Epithelial cell of esophagus (primary cell): Measurements from ENCODE around the gene MOBP.

Source experiments
- DNase-seq: peaks from one replicate; pipeline ENCODE4 v3.0.0; 2010; ENCODE audit warnings: low read depth
- H3K4me3 ChIP-seq: 2 replicates; pipeline ENCODE4 v1.5.1; 2011; ENCODE audit warnings: mild to moderate bottlenecking, low read length, control low read depth
- CTCF ChIP-seq: IDR thresholded peaks from 2 replicates; pipeline ENCODE4 v1.5.1; 2011; ENCODE audit warnings: low read depth, mild to moderate bottlenecking, low read length, control low read depth, inconsistent platforms; ENCODE audit not compliant: insufficient read depth; ENCODE audit errors: missing control alignments

Gene MOBP

GRCh38 chr3:39440316-39440715 is 27.2 kb upstream of the MOBP start:
- TF ChIP-seq CTCF = no peak
- no peak for DNase-seq
- no peak overlapping the region for H3K4me3 ChIP-seq

DNA sequence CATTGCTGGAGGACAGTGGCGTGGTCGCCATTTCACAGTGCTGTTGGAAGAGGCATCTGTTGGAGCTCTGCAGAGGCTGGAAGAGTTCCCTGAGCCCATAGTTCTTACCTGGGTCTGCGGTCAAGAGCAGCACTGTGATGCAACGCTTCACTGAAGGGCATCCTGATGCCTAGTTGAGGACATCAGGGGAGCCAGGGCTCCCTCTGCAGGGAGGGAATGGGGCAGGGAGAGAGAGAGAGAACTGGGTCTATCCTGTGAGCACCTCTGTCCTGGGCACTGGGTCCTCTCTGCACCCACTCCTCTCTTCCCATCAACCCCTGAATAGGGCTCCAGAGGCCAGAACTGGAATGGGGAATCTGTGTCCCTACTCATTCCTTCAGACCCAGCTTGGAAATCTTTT is 23.9 kb upstream of the MOBP start:
- TF ChIP-seq CTCF = peak; percentile 48
- H3K4me3 ChIP-seq = no peak overlapping the region
- no peak for DNase-seq

- no peak overlapping the region for H3K4me3 ChIP-seq
- no peak for TF ChIP-seq CTCF
These were observed 21.6 kb upstream of the MOBP start for GRCh38 chr3:39445927-39446326.

DNA sequence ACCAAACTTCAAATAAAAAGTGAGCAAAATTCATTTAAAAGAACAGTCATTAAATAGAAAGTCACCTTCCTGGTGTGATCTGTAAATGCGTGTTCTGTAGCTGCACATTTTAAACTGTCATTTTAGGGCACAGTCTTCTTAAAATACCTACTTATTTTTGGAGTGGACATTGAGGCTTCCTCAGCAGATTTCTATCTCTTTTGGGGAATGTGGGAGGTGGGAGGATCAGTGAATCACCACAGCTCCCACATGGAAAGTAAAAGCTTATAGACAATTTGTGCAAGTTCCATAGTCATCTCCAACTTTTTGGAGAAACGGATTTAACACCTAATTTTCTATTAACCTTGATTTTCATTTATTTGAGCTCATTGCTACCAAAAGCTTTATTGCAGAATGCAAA is 21.0 kb upstream of the MOBP start:
- TF ChIP-seq CTCF = no peak
- DNase-seq = no peak
- H3K4me3 ChIP-seq = no peak overlapping the region

More at GRCh38 chr3:39445927-39446326, 21.6 kb upstream of the MOBP start:
- no peak for DNase-seq

DNA sequence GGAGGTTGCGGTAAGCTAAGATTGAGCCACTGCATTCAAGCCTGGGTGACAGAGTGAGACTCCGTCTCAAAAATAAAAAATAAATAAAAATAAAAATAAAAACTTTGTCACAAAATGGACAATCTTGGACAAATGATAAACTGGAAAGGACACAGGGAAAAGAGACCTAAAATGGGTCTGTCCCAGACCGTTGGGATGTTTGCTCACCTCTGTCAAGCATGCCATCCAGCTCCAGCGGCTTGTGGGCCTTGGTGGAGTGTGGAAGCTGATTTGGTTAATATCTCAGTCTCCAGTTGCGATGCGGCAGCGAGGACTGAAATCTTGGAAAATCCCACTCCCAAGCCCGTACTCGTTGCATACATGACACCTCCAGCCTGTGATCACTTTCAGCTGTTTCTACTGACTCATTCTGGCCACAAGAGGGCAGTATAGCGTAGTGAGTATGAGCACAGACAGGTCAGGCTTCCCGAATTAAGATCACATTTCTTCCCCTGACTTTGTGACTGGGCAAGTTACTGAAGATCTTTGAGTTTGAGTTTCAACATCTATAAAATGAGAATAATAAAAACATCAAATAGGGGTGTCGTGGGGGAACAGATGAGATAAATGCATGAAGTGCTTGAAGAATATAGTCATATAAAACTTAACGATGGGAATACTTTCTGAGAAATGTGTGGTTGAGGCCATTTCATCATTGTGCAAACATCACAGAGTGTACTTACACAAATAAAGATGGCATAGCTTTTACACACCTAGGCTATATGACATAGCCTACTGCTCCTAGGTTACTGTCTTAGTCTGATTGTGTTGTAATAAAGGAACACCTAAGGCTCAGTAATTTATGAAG is 19.6 kb upstream of the MOBP start:
- H3K4me3 ChIP-seq = no peak overlapping the region
- TF ChIP-seq CTCF = peak; percentile 92
- peak; percentile 87 for DNase-seq

- TF ChIP-seq CTCF = no peak
- H3K4me3 ChIP-seq = no peak overlapping the region
- DNase-seq = no peak
These were observed 18.8 kb upstream of the MOBP start for GRCh38 chr3:39448506-39449233.

DNA sequence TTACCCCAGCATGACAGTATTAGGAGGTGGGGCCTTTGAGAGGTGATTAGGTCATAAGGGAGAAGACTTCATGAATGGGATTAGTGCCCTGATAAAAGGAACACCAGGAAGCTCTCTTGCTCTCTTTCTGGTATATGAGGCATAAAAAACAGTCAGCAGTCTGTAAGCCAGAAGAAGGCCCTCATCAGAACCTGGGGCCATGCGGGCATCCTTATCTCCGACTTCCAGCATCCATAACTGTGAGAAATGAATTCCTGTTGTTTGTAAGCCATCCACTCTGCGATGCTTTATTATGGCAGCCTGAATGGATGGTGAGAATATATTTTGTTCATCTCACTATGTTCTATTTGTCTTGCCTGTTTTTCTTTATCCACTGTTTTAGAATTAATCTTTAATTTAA is 17.7 kb upstream of the MOBP start:
- no peak overlapping the region for H3K4me3 ChIP-seq
- DNase-seq = no peak
- no peak for TF ChIP-seq CTCF
